HG03354 (cell line): Measurements from ENCODE around the gene ANKUB1.

ENCODE experiments used
- ATAC-seq: cut with Tn5 transposase; IDR thresholded peaks from one replicate; pipeline ENCODE4 v1.9.1; 2021; ENCODE audit warnings: mild to moderate bottlenecking; ENCODE audit not compliant: unreplicated experiment, poor library complexity, severe bottlenecking

Gene ANKUB1

DNA sequence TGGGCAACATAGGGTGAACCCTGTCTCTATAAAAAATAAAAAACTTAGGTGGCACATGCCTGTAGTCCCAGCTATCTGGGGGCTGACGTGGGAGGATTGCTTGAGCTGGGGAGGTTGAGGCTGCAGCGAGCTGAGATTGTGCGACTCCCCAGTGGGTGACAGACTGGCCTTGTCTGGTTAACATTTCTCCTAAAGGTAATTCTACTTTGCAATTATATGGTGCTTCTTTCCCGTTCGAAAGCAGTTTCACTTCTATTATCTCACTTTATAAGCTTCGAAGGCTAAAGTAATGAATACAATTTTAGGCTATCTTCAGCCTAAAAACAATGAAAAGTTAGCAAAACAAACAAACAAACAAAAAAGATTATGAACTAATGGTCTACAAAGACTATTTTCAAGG, 75.4 kb downstream of the ANKUB1 start:
- no peak for ATAC-seq

GRCh38 chr3:149715247-149715646, 77.1 kb downstream of the ANKUB1 start:
- no peak for ATAC-seq

DNA sequence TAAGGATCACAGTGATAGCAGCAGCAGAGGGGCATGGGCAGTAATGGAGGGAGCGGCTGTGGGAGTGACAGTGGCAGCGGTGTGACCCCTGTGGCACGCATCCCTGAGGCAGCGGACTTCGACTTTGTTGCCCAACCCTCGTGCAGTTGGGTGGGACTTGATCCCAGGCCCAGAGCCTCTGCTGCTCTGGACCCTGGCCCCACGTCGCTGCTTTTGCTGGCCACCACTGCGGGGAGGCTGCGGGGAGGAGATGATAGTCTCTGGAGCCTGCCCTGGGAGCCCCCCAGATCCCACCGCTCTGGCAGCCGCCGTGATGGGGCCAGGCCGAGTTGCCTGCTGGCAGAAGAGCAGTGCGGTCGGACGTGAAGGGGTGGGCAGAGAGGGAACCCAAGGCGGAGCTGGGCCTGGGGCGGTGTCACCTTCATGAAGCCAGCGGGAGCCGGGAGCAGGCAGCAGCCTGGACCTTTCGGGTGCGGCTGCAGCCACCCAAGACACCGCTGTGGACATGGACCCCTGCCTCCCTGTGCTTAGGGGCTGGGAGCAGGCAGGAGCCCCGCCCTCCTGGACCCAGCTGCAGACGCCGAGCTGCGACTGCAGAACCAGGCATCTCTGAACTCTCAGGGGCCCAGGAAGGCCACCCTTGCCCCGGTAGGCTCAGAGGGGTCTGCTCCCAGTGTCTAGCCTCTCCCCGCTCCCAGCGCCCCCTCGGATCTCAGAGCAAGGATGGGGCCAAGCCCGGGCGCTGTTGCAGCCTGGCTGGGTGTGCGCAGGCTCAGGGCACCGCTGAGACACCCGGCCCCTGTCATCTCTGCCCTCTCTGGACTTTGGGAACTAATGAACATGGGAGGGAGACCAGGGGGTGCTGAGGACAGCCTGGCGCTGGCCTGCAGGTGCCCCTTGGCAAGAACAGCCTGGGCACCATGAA, 78.4 kb downstream of the ANKUB1 start:
- ATAC-seq = no peak
